HEK293T (cell line): ENCODE data around the gene ANXA11.
"Not testable (repeated sequence)": the region's sequence is repeated elsewhere in the genome, so short reads cannot be mapped to it uniquely, and the experiment has no call there.

Source experiments
- CTCF ChIA-PET: fragments of 350-600 bp; formaldehyde crosslinking; extraction: SDS; loops from one replicate; lab custom pipeline; 2021; ENCODE audit warnings: antibody characterized with exemption, inconsistent platforms; lab: Yijun Ruan, JAX
- POLR2A ChIA-PET: fragments of 350-600 bp; formaldehyde crosslinking; extraction: SDS; loops from one replicate; lab custom pipeline; 2020; ENCODE audit warnings: antibody characterized with exemption, inconsistent platforms; lab: Yijun Ruan, JAX
- DNase-seq: peaks from one replicate; pipeline ENCODE4 v3.0.0; 2012; ENCODE audit warnings: mixed read lengths; ENCODE audit errors: extremely low spot score
- ARNT ChIP-seq: fragments of 450-650 bp; IDR thresholded peaks from 2 replicates; pipeline ENCODE4 v1.6.1; 2017; ENCODE audit warnings: mild to moderate bottlenecking
- BHLHE40 ChIP-seq: fragments of 450-650 bp; IDR thresholded peaks from 2 replicates; pipeline ENCODE4 v1.6.1; 2016; ENCODE audit warnings: mild to moderate bottlenecking, moderate library complexity, borderline replicate concordance
- CTBP1 ChIP-seq: fragments of 450-650 bp; IDR thresholded peaks from 2 replicates; pipeline ENCODE4 v1.6.1; 2016; ENCODE audit warnings: borderline replicate concordance
- ELF4 ChIP-seq: fragments of 450-650 bp; IDR thresholded peaks from 2 replicates; pipeline ENCODE4 v1.6.1; 2017; ENCODE audit warnings: antibody characterized with exemption
- FOXA1 ChIP-seq: fragments of 450-650 bp; IDR thresholded peaks from 2 replicates; pipeline ENCODE4 v1.6.1; 2016; ENCODE audit warnings: mild to moderate bottlenecking
- FOXK2 ChIP-seq: fragments of 450-650 bp; IDR thresholded peaks from 2 replicates; pipeline ENCODE4 v1.6.1; 2016; ENCODE audit warnings: mild to moderate bottlenecking
- FOXM1 ChIP-seq: fragments of 450-650 bp; IDR thresholded peaks from 2 replicates; pipeline ENCODE4 v1.6.1; 2017; ENCODE audit warnings: mild to moderate bottlenecking, borderline replicate concordance
- HDGF ChIP-seq: fragments of 450-650 bp; IDR thresholded peaks from 2 replicates; pipeline ENCODE4 v1.6.1; 2017; ENCODE audit warnings: antibody characterized with exemption, borderline replicate concordance
- L3MBTL2 ChIP-seq: fragments of 450-650 bp; conservative IDR thresholded peaks from 2 replicates; pipeline ENCODE4 v1.6.1; 2016; ENCODE audit warnings: mild to moderate bottlenecking
- LEF1 ChIP-seq: fragments of 450-650 bp; IDR thresholded peaks from 2 replicates; pipeline ENCODE4 v1.6.1; 2017; ENCODE audit warnings: mild to moderate bottlenecking, borderline replicate concordance
- NFRKB ChIP-seq: fragments of 450-650 bp; IDR thresholded peaks from 2 replicates; pipeline ENCODE4 v1.6.1; 2016; ENCODE audit warnings: mild to moderate bottlenecking, moderate library complexity
- PKNOX1 ChIP-seq: fragments of 450-650 bp; IDR thresholded peaks from 2 replicates; pipeline ENCODE4 v1.6.1; 2016
- SP1 ChIP-seq: fragments of 450-650 bp; IDR thresholded peaks from 2 replicates; pipeline ENCODE4 v1.6.1; 2017
- SUZ12 ChIP-seq: fragments of 450-650 bp; IDR thresholded peaks from 2 replicates; pipeline ENCODE4 v1.6.1; 2016; ENCODE audit warnings: mild to moderate bottlenecking
- TARDBP ChIP-seq: fragments of 450-650 bp; IDR thresholded peaks from 2 replicates; pipeline ENCODE4 v1.6.1; 2016
- ZNF384 ChIP-seq: fragments of 450-650 bp; IDR thresholded peaks from 2 replicates; pipeline ENCODE4 v1.6.1; 2016

Gene ANXA11

GRCh38 chr10:80144067-80144695, 61.2 kb downstream of the ANXA11 start:
- CTCF ChIA-PET = interaction anchor here (1.0 to 2.5 kb wide), 4 partner anchors 21 to 77 kb away, joined by 3 to 25 read pairs (median 5); no protein-coding TSS in a partner anchor
- DNase-seq = no peak
- POLR2A ChIA-PET = no interaction called here
- no peak for TF ChIP-seq NFRKB
- no peak for TF ChIP-seq ELF4
- TF ChIP-seq TARDBP = no peak
- TF ChIP-seq FOXA1 = no peak
- no peak for TF ChIP-seq FOXK2
- TF ChIP-seq HDGF = no peak
- no peak for TF ChIP-seq FOXM1
- no peak for TF ChIP-seq CTBP1
- TF ChIP-seq L3MBTL2 = no peak
- no peak for TF ChIP-seq ARNT
- no peak for TF ChIP-seq BHLHE40
- no peak for TF ChIP-seq PKNOX1
- TF ChIP-seq LEF1 = no peak
- no peak for TF ChIP-seq SUZ12
- no peak for TF ChIP-seq ZNF384
- no peak for TF ChIP-seq SP1

GRCh38 chr10:80141696-80142460, 63.5 kb downstream of the ANXA11 start:
- CTCF ChIA-PET = no interaction called here
- POLR2A ChIA-PET = no interaction called here
- no peak for TF ChIP-seq FOXK2
- no peak for TF ChIP-seq BHLHE40
- no peak for TF ChIP-seq CTBP1
- TF ChIP-seq ZNF384 = no peak
- no peak for TF ChIP-seq NFRKB
- TF ChIP-seq FOXM1 = no peak
- no peak for TF ChIP-seq LEF1
- no peak for TF ChIP-seq ARNT
- no peak for TF ChIP-seq TARDBP
- DNase-seq = no peak

GRCh38 chr10:80140251-80140650, 65.1 kb downstream of the ANXA11 start:
- CTCF ChIA-PET = interaction anchor here (0.7 kb wide), 1 partner anchor 1393 kb away, joined by 3 read pairs; no protein-coding TSS in a partner anchor
- no peak for TF ChIP-seq FOXK2
- no peak for TF ChIP-seq LEF1
- TF ChIP-seq BHLHE40 = no peak
- TF ChIP-seq HDGF = no peak
- no peak for TF ChIP-seq ARNT
- DNase-seq = no peak
- POLR2A ChIA-PET = interaction anchor here (1.5 kb wide), 1 partner anchor 61 kb away, joined by 3 read pairs; no protein-coding TSS in a partner anchor

- TF ChIP-seq CTBP1 (no peak), HDGF (no peak), NFRKB (no peak), BHLHE40 (no peak), ARNT (no peak)
- ChIA-PET POLR2A (interaction anchor here (1.5 kb wide), 1 partner anchor 60 kb away, joined by 3 read pairs; no protein-coding TSS in a partner anchor), CTCF (no interaction called here)
- DNase-seq = no peak
Observed at GRCh38 chr10:80139265-80139664, 66.1 kb downstream of the ANXA11 start.

- no peak for DNase-seq
- ChIA-PET CTCF (no interaction called here), POLR2A (no interaction called here)
- no peak for TF ChIP-seq LEF1
- no peak for TF ChIP-seq FOXA1
- TF ChIP-seq NFRKB = no peak
- TF ChIP-seq FOXK2 = no peak
- TF ChIP-seq TARDBP = no peak
- TF ChIP-seq ARNT = no peak
- no peak for TF ChIP-seq HDGF
Observed at GRCh38 chr10:80137920-80138319, 67.4 kb downstream of the ANXA11 start.

- DNase-seq = no peak
- TF ChIP-seq L3MBTL2 (no peak), FOXM1 (no peak), CTBP1 (no peak), HDGF (no peak), SUZ12 (no peak), TARDBP (no peak), ELF4 (no peak), SP1 (no peak), FOXA1 (no peak), NFRKB (no peak), LEF1 (no peak), ARNT (no peak), FOXK2 (no peak)
- CTCF ChIA-PET = no interaction called here
- POLR2A ChIA-PET = no interaction called here
Observed at GRCh38 chr10:80137031-80137862, 68.1 kb downstream of the ANXA11 start.

GRCh38 chr10:80136134-80136571, 69.2 kb downstream of the ANXA11 start:
- no peak for DNase-seq
- ChIA-PET CTCF (no interaction called here), POLR2A (no interaction called here)
- TF ChIP-seq PKNOX1 = no peak
- TF ChIP-seq LEF1 = no peak
- TF ChIP-seq SP1 = no peak
- TF ChIP-seq FOXK2 = no peak
- TF ChIP-seq HDGF = no peak
- no peak for TF ChIP-seq ELF4
- TF ChIP-seq L3MBTL2 = no peak
- TF ChIP-seq CTBP1 = no peak
- no peak for TF ChIP-seq BHLHE40
- no peak for TF ChIP-seq NFRKB
- TF ChIP-seq FOXM1 = no peak
- no peak for TF ChIP-seq SUZ12
- TF ChIP-seq FOXA1 = no peak
- TF ChIP-seq TARDBP = no peak
- TF ChIP-seq ARNT = no peak

GRCh38 chr10:80133687-80134086, 71.7 kb downstream of the ANXA11 start:
- CTCF ChIA-PET = interaction anchor here (0.9 kb wide), 1 partner anchor 89 kb away, joined by 3 read pairs; no protein-coding TSS in a partner anchor
- POLR2A ChIA-PET, DNase-seq: not testable (repeated sequence)
